H9 (cell line): ENCODE results near the gene KCNH1. TPM values are rescaled to one million over a fixed set of nuclear protein-coding genes. Genes with fewer than 3 reads are reported as not detected.

ENCODE experiments used
- DNase-seq: peaks from one replicate; pipeline ENCODE4 v3.0.0-alpha.2; 2017
- H2AFZ ChIP-seq: one replicate; pipeline ENCODE4 v1.6.1; 2013; ENCODE audit warnings: mild to moderate bottlenecking, low read length, control low read depth, moderate library complexity
- H2AK5ac ChIP-seq: 2 replicates; pipeline ENCODE4 v1.6.1; 2013; ENCODE audit warnings: low read length, control low read depth, mixed read lengths; ENCODE audit not compliant: insufficient read length
- H2BK120ac ChIP-seq: one replicate; pipeline ENCODE4 v1.6.1; 2013; ENCODE audit warnings: low read depth, mild to moderate bottlenecking, low read length, control low read depth, inconsistent platforms; ENCODE audit not compliant: poor library complexity, severe bottlenecking
- H2BK12ac ChIP-seq: 2 replicates; pipeline ENCODE4 v1.6.1; 2013; ENCODE audit warnings: low read length, control low read depth, mixed read lengths, low read depth; ENCODE audit not compliant: insufficient read length
- H2BK15ac ChIP-seq: 2 replicates; pipeline ENCODE4 v1.6.1; 2013; ENCODE audit warnings: low read depth, low read length, control low read depth
- H2BK20ac ChIP-seq: one replicate; pipeline ENCODE4 v1.6.1; 2013; ENCODE audit warnings: low read depth, mild to moderate bottlenecking, low read length, control low read depth, inconsistent platforms; ENCODE audit not compliant: poor library complexity, severe bottlenecking
- H2BK5ac ChIP-seq: 2 replicates; pipeline ENCODE4 v1.6.1; 2013; ENCODE audit warnings: low read length, control low read depth, mixed read lengths; ENCODE audit not compliant: insufficient read length
- H3K14ac ChIP-seq: 2 replicates; pipeline ENCODE4 v1.6.1; 2013; ENCODE audit warnings: low read length, control low read depth; ENCODE audit not compliant: insufficient read depth
- H3K18ac ChIP-seq: 2 replicates; pipeline ENCODE4 v1.6.1; 2013; ENCODE audit warnings: low read depth, mild to moderate bottlenecking, mixed read lengths, low read length, control low read depth; ENCODE audit not compliant: insufficient read length
- H3K23ac ChIP-seq: 2 replicates; pipeline ENCODE4 v1.6.1; 2013; ENCODE audit warnings: low read length, control low read depth, mixed read lengths, low read depth; ENCODE audit not compliant: insufficient read length
- H3K23me2 ChIP-seq: 2 replicates; pipeline ENCODE4 v1.6.1; 2013; ENCODE audit warnings: low read depth, mild to moderate bottlenecking, mixed read lengths, low read length, control low read depth; ENCODE audit not compliant: insufficient read length, poor library complexity, severe bottlenecking
- H3K27ac ChIP-seq: 2 replicates; pipeline ENCODE4 v1.5.1; 2013; ENCODE audit warnings: low read length, control low read depth, mixed read lengths, low read depth; ENCODE audit not compliant: insufficient read length
- H3K27me3 ChIP-seq: 2 replicates; pipeline ENCODE4 v1.6.1; 2013; ENCODE audit warnings: low read length, control low read depth, inconsistent platforms; ENCODE audit not compliant: insufficient read depth
- H3K4ac ChIP-seq: 2 replicates; pipeline ENCODE4 v1.6.1; 2013; ENCODE audit warnings: low read depth, mild to moderate bottlenecking, control low read depth, inconsistent platforms, low read length, moderate library complexity
- H3K4me1 ChIP-seq: 2 replicates; pipeline ENCODE4 v1.6.1; 2013; ENCODE audit warnings: low read length, control low read depth, inconsistent platforms; ENCODE audit not compliant: insufficient read depth
- H3K4me2 ChIP-seq: 2 replicates; pipeline ENCODE4 v1.6.1; 2013; ENCODE audit warnings: low read length, control low read depth, mixed read lengths; ENCODE audit not compliant: insufficient read length, insufficient read depth
- H3K56ac ChIP-seq: 2 replicates; pipeline ENCODE4 v1.6.1; 2013; ENCODE audit warnings: low read depth, mild to moderate bottlenecking, mixed read lengths, low read length, control low read depth; ENCODE audit not compliant: insufficient read length
- H3K79me1 ChIP-seq: 2 replicates; pipeline ENCODE4 v1.6.1; 2013; ENCODE audit warnings: low read depth, mild to moderate bottlenecking, moderate library complexity, low read length, control low read depth, inconsistent platforms; ENCODE audit not compliant: insufficient read depth, poor library complexity, severe bottlenecking
- H3K79me2 ChIP-seq: 2 replicates; pipeline ENCODE4 v1.6.1; 2013; ENCODE audit warnings: low read length, control low read depth, inconsistent platforms; ENCODE audit not compliant: insufficient read depth
- H3K9ac ChIP-seq: 2 replicates; pipeline ENCODE4 v1.6.1; 2013; ENCODE audit warnings: low read length, control low read depth, mixed read lengths; ENCODE audit not compliant: insufficient read length; ENCODE audit errors: extremely low read depth
- H3K9me3 ChIP-seq: one replicate; pipeline ENCODE4 v1.6.1; 2013; ENCODE audit warnings: low read depth, low read length, inconsistent platforms; ENCODE audit not compliant: control insufficient read depth
- H3T11ph ChIP-seq: one replicate; pipeline ENCODE4 v1.6.1; 2013; ENCODE audit warnings: mild to moderate bottlenecking, low read length, control low read depth, inconsistent platforms
- H4K20me1 ChIP-seq: one replicate; pipeline ENCODE4 v1.6.1; 2013; ENCODE audit not compliant: control insufficient read depth, insufficient read length, insufficient read depth
- H4K5ac ChIP-seq: 2 replicates; pipeline ENCODE4 v1.6.1; 2013; ENCODE audit warnings: low read depth, mild to moderate bottlenecking, mixed read lengths, low read length, control low read depth; ENCODE audit not compliant: insufficient read length
- H4K8ac ChIP-seq: replicated peaks from 2 replicates; pipeline ENCODE4 v1.6.1; 2013; ENCODE audit warnings: low read length, control low read depth, mixed read lengths, low read depth; ENCODE audit not compliant: insufficient read length
- H4K91ac ChIP-seq: 2 replicates; pipeline ENCODE4 v1.6.1; 2013; ENCODE audit warnings: low read depth, mild to moderate bottlenecking, moderate library complexity, mixed read lengths, low read length, control low read depth; ENCODE audit not compliant: insufficient read length
- H3K27ac Mint-ChIP-seq, 3 experiments: 2 replicates in 2 of 3; 3 replicates in 1 of 3; pipeline ENCODE4 v1.8.0; 2020 to 2021; ENCODE audit warnings: mixed read lengths in 3 of 3, mild to moderate bottlenecking in 1 of 3, moderate library complexity in 1 of 3
- H3K27me3 Mint-ChIP-seq: 2 replicates; pipeline ENCODE4 v1.8.0; 2021; ENCODE audit warnings: low read depth, mild to moderate bottlenecking, moderate library complexity, mixed read lengths
- H3K36me3 Mint-ChIP-seq, 3 experiments: 2 replicates in 2 of 3; 3 replicates in 1 of 3; pipeline ENCODE4 v1.8.0; 2020 to 2021; ENCODE audit warnings: low read depth in 3 of 3, mixed read lengths in 3 of 3; ENCODE audit not compliant: insufficient read depth in 1 of 3
- H3K4me1 Mint-ChIP-seq, 2 experiments: 2 replicates each; pipeline ENCODE4 v1.8.0; 2020; ENCODE audit warnings: mixed read lengths in 2 of 2
- H3K4me3 Mint-ChIP-seq, 2 experiments: 2 replicates in 1 of 2; 3 replicates in 1 of 2; pipeline ENCODE4 v1.8.0; 2020 to 2021; ENCODE audit warnings: mild to moderate bottlenecking in 2 of 2, mixed read lengths in 2 of 2, moderate library complexity in 1 of 2
- H3K9me3 Mint-ChIP-seq, 2 experiments: 2 replicates in 1 of 2; 3 replicates in 1 of 2; pipeline ENCODE4 v1.8.0; 2020; ENCODE audit warnings: mild to moderate bottlenecking in 2 of 2, mixed read lengths in 2 of 2, moderate library complexity in 1 of 2
- WGBS: extraction: QIAGEN DNeasy Blood & Tissue Kit; methylation state at CpG from one replicate; pipeline ENCODE4 v1.1.7; 2013; ENCODE audit warnings: missing lambda C conversion rate, low lambda C conversion rate, mixed read lengths; ENCODE audit not compliant: insufficient read length; ENCODE audit errors: extremely low coverage; 5-methylcytosine and 5-hydroxymethylcytosine counted together
- total RNA-seq: library from RNA; stranded (reverse); gene quantifications from 2 replicates; pipeline ENCODE4 v1.2.1, GENCODE V29; 2021
- TF ChIP-seq, protein P1 (sequence below): fragments of 200-600 bp; sonication (generic); conservative IDR thresholded peaks from 3 replicates; pipeline ENCODE4 v1.8.0; 2021; ENCODE audit warnings: antibody characterized with exemption, mild to moderate bottlenecking

Gene KCNH1
- total RNA-seq, 1 experiment from 2014 or later = 0.11 TPM

- H3K4me1 Mint-ChIP-seq = peaks cover 20 to 25% of the 10 kb centered on the region in 2 experiments
- Histone ChIP-seq H3K14ac (no peak overlapping the region; the same call in 1 of the 2 replicates), H3K79me2 (no peaks in the 10 kb centered on the region), H4K20me1 (no peaks in the 10 kb centered on the region), H3K4me1 (peaks cover 4% of the 10 kb centered on the region; the same call in 1 of the 2 replicates), H2BK5ac (no peak overlapping the region), H4K8ac (no peak overlapping the region), H3K23ac (no peak overlapping the region), H2BK12ac (no peak overlapping the region), H3T11ph (no peak overlapping the region), H3K4ac (no peak overlapping the region), H2BK120ac (no peak overlapping the region), H2AFZ (no peak overlapping the region), H3K4me2 (no peak overlapping the region), H3K56ac (no peak overlapping the region), H2BK20ac (no peak overlapping the region), H3K27me3 (no peaks in the 10 kb centered on the region), H3K18ac (no peak overlapping the region), H3K27ac (no peak overlapping the region), H2BK15ac (no peak overlapping the region), H3K9ac (no peak overlapping the region), H2AK5ac (no peak overlapping the region), H4K5ac (no peak overlapping the region), H4K91ac (no peak overlapping the region), H3K79me1 (no peaks in the 10 kb centered on the region), H3K9me3 (no peaks in the 10 kb centered on the region), H3K23me2 (no peaks in the 10 kb centered on the region)
- peaks cover under 1 to 2% of the 10 kb centered on the region in 2 experiments; a peak in 3 of 5 replicates for H3K9me3 Mint-ChIP-seq
- WGBS = no CpG with 5 or more reads among the region's 8 CpGs
- no peak overlapping the region for H3K4me3 Mint-ChIP-seq
- TF ChIP-seq, protein P1, sequence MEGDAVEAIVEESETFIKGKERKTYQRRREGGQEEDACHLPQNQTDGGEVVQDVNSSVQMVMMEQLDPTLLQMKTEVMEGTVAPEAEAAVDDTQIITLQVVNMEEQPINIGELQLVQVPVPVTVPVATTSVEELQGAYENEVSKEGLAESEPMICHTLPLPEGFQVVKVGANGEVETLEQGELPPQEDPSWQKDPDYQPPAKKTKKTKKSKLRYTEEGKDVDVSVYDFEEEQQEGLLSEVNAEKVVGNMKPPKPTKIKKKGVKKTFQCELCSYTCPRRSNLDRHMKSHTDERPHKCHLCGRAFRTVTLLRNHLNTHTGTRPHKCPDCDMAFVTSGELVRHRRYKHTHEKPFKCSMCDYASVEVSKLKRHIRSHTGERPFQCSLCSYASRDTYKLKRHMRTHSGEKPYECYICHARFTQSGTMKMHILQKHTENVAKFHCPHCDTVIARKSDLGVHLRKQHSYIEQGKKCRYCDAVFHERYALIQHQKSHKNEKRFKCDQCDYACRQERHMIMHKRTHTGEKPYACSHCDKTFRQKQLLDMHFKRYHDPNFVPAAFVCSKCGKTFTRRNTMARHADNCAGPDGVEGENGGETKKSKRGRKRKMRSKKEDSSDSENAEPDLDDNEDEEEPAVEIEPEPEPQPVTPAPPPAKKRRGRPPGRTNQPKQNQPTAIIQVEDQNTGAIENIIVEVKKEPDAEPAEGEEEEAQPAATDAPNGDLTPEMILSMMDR = no peak
- peaks cover 6% of the 10 kb centered on the region; the same call in 1 of the 2 replicates for H3K27me3 Mint-ChIP-seq
- H3K27ac Mint-ChIP-seq = peak overlapping the region in 1 of 3 experiments; percentile 49; a peak in 1 of 7 replicates
- no peak for DNase-seq
- no peaks in the 10 kb centered on the region; a peak in 2 of 7 replicates for H3K36me3 Mint-ChIP-seq
Observed at GRCh38 chr1:210754878-210755665, 378.9 kb downstream of the KCNH1 start.
